VCaP (cell line): ENCODE data around the gene GUCA2B.

Experiments
- H3K27ac ChIP-seq: fragments of 450-650 bp; 2 replicates; pipeline ENCODE4 v1.5.1; 2017
- CTCF ChIP-seq: fragments of 450-650 bp; conservative IDR thresholded peaks from 2 replicates; pipeline ENCODE4 v1.5.1; 2017; ENCODE audit warnings: mild to moderate bottlenecking, moderate library complexity

Gene GUCA2B

DNA sequence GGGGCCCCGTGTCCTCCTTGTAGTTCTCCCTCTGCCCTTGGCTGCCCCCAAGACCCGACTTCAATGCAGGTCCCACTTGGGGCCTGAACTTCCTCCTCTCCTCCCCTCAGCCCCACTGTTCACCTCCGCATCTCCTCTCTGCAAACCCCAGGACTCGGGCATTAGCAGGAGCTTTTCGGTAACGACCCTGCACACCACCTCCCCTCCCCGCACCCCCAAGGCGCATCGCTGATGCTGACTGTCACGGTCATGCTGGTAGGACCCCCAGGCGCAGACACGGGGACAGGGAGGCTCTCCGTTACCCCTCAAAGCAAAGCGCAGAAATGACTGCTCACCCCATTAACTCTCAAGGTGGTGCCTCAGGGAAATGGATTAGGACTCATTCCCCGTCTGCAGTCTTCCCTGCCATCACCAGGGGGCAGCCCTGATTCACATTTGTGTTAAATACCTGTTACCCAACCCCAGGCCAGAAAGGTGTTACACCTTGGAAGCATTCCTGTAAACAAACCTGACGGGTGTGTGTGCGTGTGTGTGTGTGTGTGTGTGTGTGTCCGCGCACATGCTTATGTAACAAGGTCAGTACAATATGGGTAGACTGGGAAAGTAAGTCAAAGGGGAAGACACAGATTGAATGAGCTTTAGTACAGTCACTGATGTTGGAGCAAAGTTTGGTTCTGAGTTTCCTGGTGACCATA lies 6.4 kb upstream of the GUCA2B start:
- H3K27ac ChIP-seq: peak overlapping the region; percentile 18; the same call in 1 of the 2 replicates
- peak; percentile 90 for TF ChIP-seq CTCF

DNA sequence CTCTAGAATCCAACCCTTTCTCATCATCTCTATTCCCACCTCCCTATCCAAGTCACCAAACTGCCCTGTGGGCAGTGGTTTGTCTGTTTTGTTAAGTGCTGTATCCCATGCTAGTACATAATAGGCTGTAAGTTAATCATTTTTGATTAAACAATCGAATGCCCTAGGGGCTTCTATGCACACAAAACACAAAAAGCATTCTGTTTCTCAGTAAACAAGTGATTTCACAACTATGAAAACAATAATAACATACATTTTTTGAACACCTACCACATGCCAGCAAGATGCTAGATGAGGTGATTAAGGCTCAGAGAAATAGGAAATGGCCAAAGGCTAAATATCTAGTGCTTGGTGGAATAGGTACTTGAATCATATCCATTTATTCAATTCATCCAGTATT lies 5.0 kb upstream of the GUCA2B start:
- no peak overlapping the region for H3K27ac ChIP-seq
- no peak for TF ChIP-seq CTCF

DNA sequence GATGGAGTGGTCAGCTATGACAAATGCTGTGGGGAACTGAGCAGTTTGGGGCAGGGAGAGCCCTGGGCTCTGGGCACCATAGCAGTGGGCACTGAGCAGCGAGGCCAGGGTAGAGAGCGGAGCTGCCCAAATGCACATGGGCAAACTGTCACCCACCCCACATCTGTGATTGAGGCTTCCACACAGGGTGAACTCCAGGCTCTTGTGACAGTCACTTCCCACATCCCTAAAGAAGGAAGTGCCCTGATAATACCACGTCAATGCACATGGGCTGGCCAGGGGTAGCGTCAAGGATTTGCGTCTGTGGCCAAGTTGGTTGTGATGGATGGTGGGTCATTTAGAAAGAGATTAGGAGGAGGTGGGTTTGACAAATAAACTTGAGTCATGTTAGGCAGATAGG lies 2.6 kb upstream of the GUCA2B start:
- H3K27ac ChIP-seq: no peak overlapping the region
- TF ChIP-seq CTCF: no peak

- no peak for TF ChIP-seq CTCF
Observed at GRCh38 chr1:42152119-42152518, 1.1 kb upstream of the GUCA2B start.

DNA sequence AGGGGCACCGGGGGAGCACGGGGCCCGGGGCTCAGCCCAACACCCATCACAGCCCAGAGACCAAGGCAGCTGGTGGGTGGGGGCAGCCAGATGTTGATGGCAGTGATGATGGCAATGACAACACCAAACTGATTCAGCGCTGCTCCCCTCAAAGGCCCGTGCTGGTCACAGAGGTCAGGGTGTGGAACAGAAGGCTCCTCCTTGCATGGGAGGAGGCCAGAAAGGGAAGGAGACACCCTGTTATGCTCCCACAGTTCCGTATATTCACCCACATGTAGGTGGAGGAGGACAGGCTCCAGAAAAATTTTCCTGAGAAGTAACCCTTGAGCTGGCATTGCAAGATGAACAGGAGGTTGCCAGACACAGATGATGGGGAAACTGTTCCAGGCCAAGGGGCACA lies 414 bp downstream of the GUCA2B start:
- no peak overlapping the region for H3K27ac ChIP-seq
- no peak for TF ChIP-seq CTCF

More at GRCh38 chr1:42152119-42152518, 1.1 kb upstream of the GUCA2B start:
- no peak overlapping the region for H3K27ac ChIP-seq

GRCh38 chr1:42154685-42155084 lies 1.5 kb downstream of the GUCA2B start:
- no peak for TF ChIP-seq CTCF

DNA sequence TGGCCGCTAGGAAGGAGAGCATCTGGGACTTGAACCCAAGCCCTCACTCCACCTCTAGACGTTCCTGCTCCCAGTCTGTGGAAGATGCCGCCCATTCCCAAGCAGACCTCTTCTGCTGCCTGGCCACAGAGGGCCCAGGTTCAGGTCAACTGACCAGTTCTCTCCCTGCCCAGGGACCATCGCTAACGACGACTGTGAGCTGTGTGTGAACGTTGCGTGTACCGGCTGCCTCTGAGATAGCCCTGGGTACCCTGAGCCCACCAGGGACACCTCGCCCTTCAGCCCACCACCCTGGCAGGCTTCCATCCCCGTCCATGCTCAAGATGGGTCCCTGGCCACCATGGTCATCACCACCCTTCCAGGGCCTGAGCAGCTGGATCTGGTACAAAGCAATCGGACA lies 2.2 kb downstream of the GUCA2B start:
- no peak overlapping the region for H3K27ac ChIP-seq
- TF ChIP-seq CTCF: no peak

More at GRCh38 chr1:42154685-42155084, 1.5 kb downstream of the GUCA2B start:
- no peak overlapping the region for H3K27ac ChIP-seq
